GM13977 (cell line): ENCODE data around the gene DTNB.

ENCODE experiments used
- DNase-seq: peaks from one replicate; pipeline ENCODE4 v3.0.0; 2012; ENCODE audit warnings: low spot score
- in situ Hi-C: fragments of 300-500 bp; cut with MboI; formaldehyde crosslinking; loops from one replicate; pipeline ENCODE4 v1.12.0; 2022; ENCODE audit warnings: low sequenced_read_pairs, low pct_unique_long_range_greater_than_20kb, mixed read lengths, inconsistent platforms; ENCODE audit not compliant: unreplicated experiment
- TF ChIP-seq, protein P1 (sequence below): IDR thresholded peaks from 2 replicates; pipeline ENCODE4 v1.5.1; 2012; ENCODE audit warnings: mild to moderate bottlenecking, control low read depth; ENCODE audit not compliant: insufficient read depth; ENCODE audit errors: extremely low read depth, missing control alignments

Gene DTNB

GRCh38 chr2:25473131-25473530, 200.2 kb downstream of the DTNB start:
- DNase-seq = no peak
- TF ChIP-seq, protein P1, sequence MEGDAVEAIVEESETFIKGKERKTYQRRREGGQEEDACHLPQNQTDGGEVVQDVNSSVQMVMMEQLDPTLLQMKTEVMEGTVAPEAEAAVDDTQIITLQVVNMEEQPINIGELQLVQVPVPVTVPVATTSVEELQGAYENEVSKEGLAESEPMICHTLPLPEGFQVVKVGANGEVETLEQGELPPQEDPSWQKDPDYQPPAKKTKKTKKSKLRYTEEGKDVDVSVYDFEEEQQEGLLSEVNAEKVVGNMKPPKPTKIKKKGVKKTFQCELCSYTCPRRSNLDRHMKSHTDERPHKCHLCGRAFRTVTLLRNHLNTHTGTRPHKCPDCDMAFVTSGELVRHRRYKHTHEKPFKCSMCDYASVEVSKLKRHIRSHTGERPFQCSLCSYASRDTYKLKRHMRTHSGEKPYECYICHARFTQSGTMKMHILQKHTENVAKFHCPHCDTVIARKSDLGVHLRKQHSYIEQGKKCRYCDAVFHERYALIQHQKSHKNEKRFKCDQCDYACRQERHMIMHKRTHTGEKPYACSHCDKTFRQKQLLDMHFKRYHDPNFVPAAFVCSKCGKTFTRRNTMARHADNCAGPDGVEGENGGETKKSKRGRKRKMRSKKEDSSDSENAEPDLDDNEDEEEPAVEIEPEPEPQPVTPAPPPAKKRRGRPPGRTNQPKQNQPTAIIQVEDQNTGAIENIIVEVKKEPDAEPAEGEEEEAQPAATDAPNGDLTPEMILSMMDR = no peak
- in situ Hi-C loops = no loop called here

GRCh38 chr2:25470806-25471205, 202.6 kb downstream of the DTNB start:
- no peak for DNase-seq
- in situ Hi-C loops = no loop called here
- TF ChIP-seq, protein P1 = no peak

DNA sequence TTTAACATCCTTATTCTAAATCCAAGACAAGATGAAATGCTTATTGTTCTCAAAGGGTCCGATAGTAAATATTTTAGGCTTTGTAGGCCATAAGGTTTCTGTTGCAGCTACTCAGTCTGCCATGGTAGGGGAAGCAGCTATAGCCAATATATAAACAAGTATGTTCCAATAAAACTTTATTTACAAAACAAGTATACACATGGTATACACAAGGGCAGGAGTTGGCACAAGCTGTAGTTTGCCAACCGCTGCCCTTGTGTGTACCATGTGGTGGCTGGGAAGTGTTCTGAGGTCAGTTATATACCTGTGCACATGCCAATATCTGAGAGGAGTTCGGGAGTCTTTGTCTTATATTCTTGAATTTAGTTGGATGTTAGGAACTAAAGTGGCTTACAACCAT, 205.6 kb downstream of the DTNB start:
- no peak for DNase-seq
- TF ChIP-seq, protein P1 = no peak
- in situ Hi-C loops = no loop called here

DNA sequence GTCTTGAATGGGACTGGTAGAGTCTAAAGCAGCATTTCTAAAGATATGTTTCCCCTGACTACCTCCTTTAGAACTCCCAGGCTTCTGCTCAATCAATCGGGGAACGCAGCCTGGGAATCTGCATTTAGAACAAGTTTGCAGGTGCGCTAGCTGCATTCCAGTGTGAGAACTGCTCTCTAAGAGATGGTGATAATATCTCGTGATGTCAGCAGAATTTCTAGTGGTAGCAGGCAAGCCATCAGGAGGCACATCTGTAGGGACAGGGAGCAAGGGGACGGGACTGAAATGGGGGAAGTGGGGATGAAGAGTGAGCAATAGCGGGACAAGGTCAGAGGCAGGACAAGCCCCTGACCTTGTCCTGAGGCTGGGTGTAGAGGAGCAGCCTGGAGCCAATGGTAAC, 211.4 kb downstream of the DTNB start:
- TF ChIP-seq, protein P1 = no peak
- DNase-seq = no peak
- in situ Hi-C loops = no loop called here

DNA sequence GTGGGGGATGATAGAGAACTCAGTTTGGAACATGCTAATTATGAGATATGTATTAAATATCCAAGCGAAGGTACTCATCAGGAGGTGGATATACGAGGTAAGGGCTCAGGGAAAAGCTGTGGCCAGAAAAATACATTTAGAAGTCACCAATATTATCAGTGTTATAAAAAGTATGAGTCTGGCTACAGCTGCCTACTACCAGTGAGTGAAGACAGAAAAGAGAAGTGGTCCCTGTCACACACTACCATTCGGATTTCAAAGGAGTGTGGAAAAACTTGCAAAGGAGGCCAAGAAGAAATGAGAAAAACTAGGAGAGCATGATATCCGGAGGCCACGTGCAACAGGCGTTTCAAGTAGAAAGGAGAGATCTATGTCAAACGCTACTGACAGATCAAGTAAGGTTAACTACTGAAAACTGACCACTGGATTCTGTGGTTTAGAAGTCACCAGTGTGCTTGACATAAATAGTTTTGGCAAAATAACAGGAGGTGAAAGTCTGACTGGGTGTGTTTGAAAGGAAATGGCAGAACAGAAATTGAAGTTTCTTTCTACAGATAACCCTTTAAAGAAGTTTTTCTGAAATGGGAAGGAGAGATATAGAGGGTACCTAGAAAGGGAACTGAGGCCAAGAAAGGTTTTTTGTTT, 213.0 kb downstream of the DTNB start:
- DNase-seq = no peak
- in situ Hi-C loops = no loop called here
- TF ChIP-seq, protein P1 = no peak

- in situ Hi-C loops = no loop called here
- TF ChIP-seq, protein P1 = no peak
- no peak for DNase-seq
These were observed 218.4 kb downstream of the DTNB start for GRCh38 chr2:25454824-25455611.
